Stimulated activated effector memory CD8-positive, alpha-beta T cell treated with anti-CD3 and anti-CD28 coated beads, Interleukin-12 subunit alpha, Interleukin-12 subunit beta, amount 100 ng/mL, for 72 hours (primary cell): ENCODE measurements around the gene UGT1A7.
"Not testable (repeated sequence)": the region's sequence is repeated elsewhere in the genome, so short reads cannot be mapped to it uniquely, and the experiment has no call there.

Experiments
- ATAC-seq: fragments of 150-1000 bp; cut with Tn5 transposase; 2 replicates; pipeline ENCODE4 v1.10.0; 2021
- DNase-seq, 2 donors: peaks; one replicate each; pipeline ENCODE4 v3.0.0; 2021 to 2022; ENCODE audit warnings: low spot score in 2 of 2
- H3K27ac Mint-ChIP-seq: one replicate; pipeline ENCODE4 v1.8.0; 2022; ENCODE audit warnings: mild to moderate bottlenecking, mixed read lengths
- H3K36me3 Mint-ChIP-seq: one replicate; pipeline ENCODE4 v1.8.0; 2022; ENCODE audit warnings: mild to moderate bottlenecking, mixed read lengths
- H3K4me1 Mint-ChIP-seq: one replicate; pipeline ENCODE4 v1.8.0; 2022; ENCODE audit warnings: mixed read lengths
- H3K4me3 Mint-ChIP-seq: one replicate; pipeline ENCODE4 v1.8.0; 2022; ENCODE audit warnings: mild to moderate bottlenecking, mixed read lengths
- H3K9me3 Mint-ChIP-seq: one replicate; pipeline ENCODE4 v1.8.0; 2022; ENCODE audit warnings: mixed read lengths

Gene UGT1A7

DNA sequence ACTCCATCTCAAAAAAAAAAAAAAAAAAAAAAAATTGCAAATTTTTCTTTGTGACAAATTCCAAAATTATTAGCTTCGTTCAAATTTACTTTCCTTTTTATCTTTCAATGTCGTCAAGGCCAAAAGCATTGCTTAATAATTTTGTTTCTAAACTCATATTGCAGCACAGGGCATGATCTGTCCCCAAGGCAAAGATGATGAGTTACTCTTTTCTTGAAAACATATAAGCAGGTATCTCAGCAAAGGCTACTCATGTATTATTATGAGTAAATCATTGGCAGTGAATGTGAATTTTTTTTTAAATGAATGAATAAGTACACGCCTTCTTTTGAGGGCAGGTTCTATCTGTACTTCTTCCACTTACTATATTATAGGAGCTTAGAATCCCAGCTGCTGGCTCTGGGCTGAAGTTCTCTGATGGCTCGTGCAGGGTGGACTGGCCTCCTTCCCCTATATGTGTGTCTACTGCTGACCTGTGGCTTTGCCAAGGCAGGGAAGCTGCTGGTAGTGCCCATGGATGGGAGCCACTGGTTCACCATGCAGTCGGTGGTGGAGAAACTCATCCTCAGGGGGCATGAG is at the start of gene UGT1A7:
UGT1A7 (plus strand) TSS at position 381 of the 579 bp plus-strand sequence; CDS start at position 418, 37 bp downstream.
- no peaks in the 10 kb centered on the region for H3K36me3 Mint-ChIP-seq
- no peaks in the 10 kb centered on the region for H3K4me1 Mint-ChIP-seq
- H3K4me3 Mint-ChIP-seq: no peak within 1 kb of the TSS
- no peak within 1 kb of the TSS for H3K27ac Mint-ChIP-seq
- DNase-seq: no peak
- ATAC-seq: no peak
- H3K9me3 Mint-ChIP-seq: no peaks in the 10 kb centered on the region

DNA sequence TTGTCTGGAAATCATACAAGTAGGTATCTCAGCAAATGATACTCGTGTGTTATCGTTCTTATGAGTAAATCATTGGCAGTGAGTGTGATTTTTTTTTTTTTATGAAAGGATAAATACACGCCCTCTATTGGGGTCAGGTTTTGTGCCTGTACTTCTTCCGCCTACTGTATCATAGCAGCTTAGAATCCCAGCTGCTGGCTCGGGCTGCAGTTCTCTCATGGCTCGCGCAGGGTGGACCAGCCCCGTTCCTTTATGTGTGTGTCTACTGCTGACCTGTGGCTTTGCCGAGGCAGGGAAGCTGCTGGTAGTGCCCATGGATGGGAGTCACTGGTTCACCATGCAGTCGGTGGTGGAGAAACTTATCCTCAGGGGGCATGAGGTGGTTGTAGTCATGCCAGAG is 45.4 kb upstream of the UGT1A7 start, which contains the start of gene UGT1A10:
UGT1A10 (plus strand) TSS at position 143 of the 400 bp plus-strand sequence; CDS start at position 218, 75 bp downstream.
- not testable (repeated sequence) for DNase-seq, H3K27ac Mint-ChIP-seq, H3K4me3 Mint-ChIP-seq, ATAC-seq, H3K9me3 Mint-ChIP-seq, H3K4me1 Mint-ChIP-seq, H3K36me3 Mint-ChIP-seq

DNA sequence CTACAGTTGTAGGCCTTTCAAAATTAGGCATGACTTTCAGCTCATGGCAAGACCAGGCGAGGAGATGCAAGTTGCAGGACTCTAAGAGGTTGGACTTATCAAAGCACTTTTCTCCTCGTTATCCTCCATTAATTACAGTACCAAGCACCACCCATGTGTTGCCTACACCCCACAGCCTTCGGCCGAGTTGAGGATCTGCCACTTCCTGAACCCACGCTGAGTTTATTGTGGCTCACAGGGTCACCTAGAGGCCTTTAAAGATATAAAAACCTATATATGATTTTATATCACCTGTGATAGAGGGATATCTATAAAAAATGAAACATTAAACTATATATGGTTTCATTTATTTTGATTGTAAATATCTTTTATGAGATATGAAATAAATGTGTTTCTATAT is 42.9 kb upstream of the UGT1A7 start:
- Mint-ChIP-seq H3K36me3 (no peaks in the 10 kb centered on the region), H3K4me3 (no peak overlapping the region), H3K9me3 (peaks cover 6% of the 10 kb centered on the region), H3K4me1 (no peaks in the 10 kb centered on the region), H3K27ac (no peak overlapping the region)
- DNase-seq (no peak), ATAC-seq (no peak)

DNA sequence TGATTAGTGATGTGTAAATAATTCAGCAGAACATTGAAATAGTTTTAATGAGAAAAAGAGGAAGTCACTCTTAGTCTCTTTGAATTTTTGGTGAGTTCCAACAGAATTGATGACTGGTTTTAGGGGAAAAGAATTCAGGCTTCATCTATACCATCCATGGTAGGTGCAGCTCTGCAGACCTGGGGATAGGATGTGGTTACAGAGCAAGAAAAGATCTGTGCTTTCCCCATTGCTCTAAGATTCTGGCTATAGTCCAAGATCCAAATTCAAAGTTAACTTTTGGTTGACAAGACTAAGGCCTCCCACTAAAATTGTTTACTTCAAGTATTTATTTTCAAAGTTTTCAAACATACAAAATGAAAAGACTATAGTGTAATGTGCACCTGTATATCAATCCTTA is 41.8 kb upstream of the UGT1A7 start:
- DNase-seq (no peak), ATAC-seq (no peak)
- Mint-ChIP-seq H3K4me3 (no peak overlapping the region), H3K9me3 (peaks cover 6% of the 10 kb centered on the region), H3K27ac (no peak overlapping the region), H3K36me3 (no peaks in the 10 kb centered on the region), H3K4me1 (no peaks in the 10 kb centered on the region)

DNA sequence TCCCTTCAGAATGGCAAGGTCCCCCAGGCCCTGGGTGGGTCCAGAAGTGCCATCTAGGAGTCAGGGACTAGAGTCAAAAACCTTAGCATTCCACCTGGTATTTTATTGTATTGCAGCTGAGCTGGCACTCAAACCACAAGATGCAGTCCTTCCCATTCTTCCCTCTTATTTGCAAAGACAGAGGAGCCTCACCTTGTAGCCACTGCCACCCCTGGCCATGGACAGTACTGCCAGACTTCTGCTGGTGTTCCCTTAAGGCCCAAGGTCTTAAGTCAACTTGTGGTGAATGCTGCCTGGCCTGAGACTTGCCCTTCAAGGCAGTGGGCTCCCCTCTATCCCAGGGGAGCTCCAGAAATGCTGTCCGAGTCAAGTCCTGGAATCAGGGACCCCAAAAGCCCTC is 38.6 kb upstream of the UGT1A7 start:
- H3K4me1 Mint-ChIP-seq: no peaks in the 10 kb centered on the region
- H3K4me3 Mint-ChIP-seq: no peak overlapping the region
- no peak for DNase-seq
- peaks cover 11% of the 10 kb centered on the region for H3K9me3 Mint-ChIP-seq
- no peaks in the 10 kb centered on the region for H3K36me3 Mint-ChIP-seq
- no peak for ATAC-seq
- H3K27ac Mint-ChIP-seq: no peak overlapping the region

DNA sequence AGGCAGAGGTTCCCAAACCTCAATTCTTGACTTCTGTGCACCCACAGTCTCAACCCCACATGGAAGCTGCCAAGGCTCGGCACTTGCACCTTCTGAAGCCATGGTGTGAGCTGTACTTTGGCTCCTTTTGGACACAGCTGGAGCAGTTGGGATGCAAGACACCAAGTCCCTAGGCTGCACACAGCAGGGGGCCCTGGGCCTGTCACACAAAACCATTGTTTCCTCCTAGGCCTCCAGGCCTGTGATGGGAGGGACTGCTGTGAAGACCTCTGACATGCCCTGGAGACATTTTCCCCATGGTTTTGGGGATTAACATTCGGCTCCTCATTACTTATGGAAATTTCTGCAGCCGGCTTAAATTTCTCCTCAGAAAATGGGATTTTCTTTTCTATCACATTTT is 35.7 kb upstream of the UGT1A7 start:
- H3K9me3 Mint-ChIP-seq: peaks cover 11% of the 10 kb centered on the region
- DNase-seq, H3K36me3 Mint-ChIP-seq, ATAC-seq, H3K4me3 Mint-ChIP-seq, H3K4me1 Mint-ChIP-seq, H3K27ac Mint-ChIP-seq: not testable (repeated sequence)

DNA sequence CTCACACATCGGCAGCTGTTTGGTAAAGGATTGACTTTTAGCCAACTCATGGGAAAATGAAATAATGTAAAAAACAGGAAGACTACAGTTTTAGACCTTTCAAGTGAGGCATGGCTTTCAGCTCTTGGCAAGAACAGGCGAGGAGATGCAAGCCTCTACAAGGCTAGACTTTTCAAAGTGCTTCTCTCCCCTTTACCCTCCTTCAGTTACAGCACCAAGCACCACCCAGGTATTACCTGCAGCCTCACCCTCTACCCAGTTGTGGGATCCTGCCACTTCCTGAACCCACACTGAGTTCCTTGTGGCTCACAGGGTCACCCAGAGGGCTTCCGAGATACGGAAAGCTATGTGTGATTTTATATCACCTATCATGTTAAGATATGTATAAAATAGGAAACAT is 30.7 kb upstream of the UGT1A7 start:
- ATAC-seq: no peak
- no peaks in the 10 kb centered on the region for H3K36me3 Mint-ChIP-seq
- no peaks in the 10 kb centered on the region for H3K4me1 Mint-ChIP-seq

DNA sequence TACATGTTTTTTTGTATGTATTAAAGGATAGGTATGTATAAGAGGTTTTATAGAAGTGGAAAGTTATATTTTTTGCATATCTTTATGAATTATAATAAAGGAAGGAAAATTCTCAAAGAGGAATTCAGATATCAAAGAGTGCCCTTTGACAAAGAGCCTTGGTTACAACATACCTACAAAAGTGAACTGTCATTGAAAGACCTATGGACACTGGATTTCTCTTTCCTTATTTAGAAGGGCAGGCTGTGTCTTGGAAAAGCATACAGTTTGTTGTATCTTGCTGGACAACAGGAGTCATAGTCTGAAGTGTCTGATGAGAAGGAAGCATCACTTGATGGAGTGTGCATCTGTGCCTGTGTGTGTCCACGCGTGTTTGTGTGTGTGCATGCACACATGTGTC is 30.3 kb upstream of the UGT1A7 start:
- Mint-ChIP-seq H3K4me1 (no peaks in the 10 kb centered on the region), H3K27ac (no peak overlapping the region), H3K9me3 (peaks cover 4% of the 10 kb centered on the region), H3K4me3 (no peak overlapping the region), H3K36me3 (no peaks in the 10 kb centered on the region)
- ATAC-seq (no peak), DNase-seq (no peak)

More for the DNA sequence above, 30.7 kb upstream of the UGT1A7 start:
- Mint-ChIP-seq H3K4me3 (no peak overlapping the region), H3K27ac (no peak overlapping the region), H3K9me3 (peaks cover 5% of the 10 kb centered on the region)
- DNase-seq: no peak

DNA sequence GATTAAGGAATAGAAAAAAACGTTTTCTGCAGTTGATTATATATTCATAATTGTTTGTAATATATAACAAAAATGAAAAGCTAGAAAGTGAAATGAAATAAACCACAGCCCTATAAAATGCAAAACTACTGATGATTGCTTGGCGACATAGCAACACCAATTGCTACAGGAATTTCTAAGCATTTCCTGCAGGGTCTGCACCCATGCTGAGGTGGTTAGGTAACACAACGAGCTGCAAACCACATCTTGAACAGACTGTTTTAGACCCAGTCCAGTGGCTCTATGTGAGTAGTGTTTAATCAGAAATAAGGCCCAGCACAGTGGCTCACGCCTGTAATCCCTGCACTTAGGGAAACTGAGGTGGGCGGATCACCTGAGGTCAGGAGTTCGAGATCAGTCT is 27.2 kb upstream of the UGT1A7 start:
- Mint-ChIP-seq H3K4me1 (no peaks in the 10 kb centered on the region), H3K9me3 (no peaks in the 10 kb centered on the region), H3K27ac (no peak overlapping the region), H3K4me3 (no peak overlapping the region), H3K36me3 (no peaks in the 10 kb centered on the region)
- ATAC-seq (no peak), DNase-seq (no peak)

DNA sequence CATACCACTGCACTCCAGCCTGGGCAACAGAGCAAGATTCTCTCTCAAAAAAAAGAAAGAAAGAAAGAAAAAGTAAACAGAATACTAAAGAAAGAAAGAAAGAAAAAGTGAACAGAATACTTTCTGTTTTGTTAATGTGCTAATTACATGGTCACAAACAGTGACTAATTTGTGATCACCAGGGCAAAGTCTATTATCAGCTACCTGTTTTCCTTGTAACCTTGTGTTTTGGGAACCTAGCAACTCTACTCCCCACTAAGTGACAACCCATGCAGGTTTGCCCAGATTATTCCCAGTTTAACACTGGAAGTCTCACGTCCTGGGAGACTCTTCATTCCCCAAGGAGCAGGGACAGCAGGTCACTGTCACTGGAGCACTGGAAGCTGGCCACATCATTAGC is 26.7 kb upstream of the UGT1A7 start:
- Mint-ChIP-seq H3K4me1 (no peaks in the 10 kb centered on the region), H3K9me3 (no peaks in the 10 kb centered on the region), H3K4me3 (no peak overlapping the region), H3K27ac (no peak overlapping the region), H3K36me3 (no peaks in the 10 kb centered on the region)
- DNase-seq: no peak
- no peak for ATAC-seq

DNA sequence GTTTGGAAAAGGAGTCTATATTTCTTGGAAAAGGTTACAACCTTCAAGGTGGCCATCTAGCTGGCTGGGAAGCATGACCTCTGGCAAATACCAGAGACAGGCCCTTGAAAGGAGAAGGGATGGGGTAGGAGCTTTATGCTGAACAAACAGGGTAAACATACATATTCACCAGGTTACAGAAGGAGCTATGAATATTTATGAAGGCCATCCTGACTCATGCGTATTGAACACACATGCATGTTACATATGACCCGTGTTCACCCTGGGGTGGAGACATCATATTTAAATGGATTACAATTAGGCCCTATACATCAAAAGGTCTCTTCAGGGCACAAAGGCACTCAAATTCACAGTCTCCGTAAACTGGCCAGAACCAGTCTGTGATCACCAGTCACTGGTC is 25.8 kb upstream of the UGT1A7 start:
- not testable (repeated sequence) for DNase-seq, H3K27ac Mint-ChIP-seq, H3K9me3 Mint-ChIP-seq, H3K36me3 Mint-ChIP-seq, H3K4me1 Mint-ChIP-seq, ATAC-seq, H3K4me3 Mint-ChIP-seq

DNA sequence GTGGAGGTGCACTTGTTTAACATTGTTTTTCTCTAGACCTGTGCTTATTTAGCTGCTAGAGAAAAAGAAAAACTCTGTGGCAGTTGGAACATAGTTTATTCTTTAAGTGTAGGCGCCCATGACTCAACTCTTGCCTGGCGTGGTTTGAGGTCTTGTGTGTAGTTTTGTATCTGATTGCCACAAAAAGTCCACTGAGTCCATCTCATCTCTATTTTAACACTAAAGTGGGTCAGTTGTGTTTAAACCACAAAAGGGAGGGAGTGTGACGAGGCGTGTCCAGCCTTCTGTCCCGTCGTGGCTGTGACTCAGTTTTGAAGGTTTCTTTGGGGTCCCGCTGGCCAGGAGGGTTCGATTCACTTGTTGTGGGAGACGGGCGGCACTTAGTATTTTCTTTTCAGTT is 25.3 kb upstream of the UGT1A7 start:
- Mint-ChIP-seq H3K27ac (no peak overlapping the region), H3K9me3 (no peaks in the 10 kb centered on the region), H3K4me1 (no peaks in the 10 kb centered on the region), H3K36me3 (no peaks in the 10 kb centered on the region), H3K4me3 (no peak overlapping the region)
- peak; percentile 72 for ATAC-seq
- DNase-seq: no peak

DNA sequence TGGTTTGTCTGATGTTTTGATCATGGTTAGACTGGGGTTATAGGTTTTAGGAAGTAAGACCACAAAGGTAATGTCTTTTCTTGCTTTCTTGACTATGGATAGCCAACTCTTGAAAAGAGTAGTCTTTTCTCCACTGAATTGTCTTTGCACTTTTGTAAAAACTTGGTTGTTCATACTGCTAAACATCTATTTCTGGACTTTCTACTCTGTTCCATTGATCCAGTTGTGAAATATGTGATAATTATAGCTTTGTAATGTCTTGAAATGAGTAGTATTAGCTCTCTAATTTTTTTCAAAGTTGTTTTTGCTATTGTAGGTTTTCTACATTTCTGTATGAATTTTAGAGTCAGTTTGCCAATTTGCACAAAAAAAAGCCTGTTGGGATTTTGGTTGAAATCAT is 23.1 kb upstream of the UGT1A7 start:
- Mint-ChIP-seq H3K36me3 (no peaks in the 10 kb centered on the region), H3K4me3 (no peak overlapping the region), H3K4me1 (no peaks in the 10 kb centered on the region), H3K9me3 (no peaks in the 10 kb centered on the region), H3K27ac (no peak overlapping the region)
- DNase-seq: no peak
- ATAC-seq: no peak

DNA sequence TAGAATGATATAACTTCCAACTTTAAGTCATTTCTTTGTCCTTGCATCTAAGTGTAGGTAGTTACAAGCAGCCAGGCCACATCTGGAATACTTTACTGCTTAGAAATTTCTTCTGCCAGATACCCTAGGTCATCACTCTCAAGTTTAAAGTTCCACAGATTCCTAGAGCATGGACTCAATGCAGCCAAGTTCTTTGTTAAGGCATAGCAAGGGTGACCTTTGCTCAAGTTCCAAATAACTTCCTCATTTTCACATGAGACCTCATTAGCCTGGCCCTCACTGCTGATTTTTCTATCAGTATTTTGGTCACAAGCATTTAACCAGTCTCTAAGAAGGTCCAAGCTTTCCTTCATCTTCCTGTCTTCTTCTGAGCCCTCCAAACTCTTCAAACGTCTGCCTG is 17.8 kb upstream of the UGT1A7 start:
- no peaks in the 10 kb centered on the region for H3K36me3 Mint-ChIP-seq
- no peaks in the 10 kb centered on the region for H3K9me3 Mint-ChIP-seq
- no peak overlapping the region for H3K27ac Mint-ChIP-seq
- DNase-seq (no peak), ATAC-seq (no peak)
- H3K4me3 Mint-ChIP-seq: no peak overlapping the region
- no peaks in the 10 kb centered on the region for H3K4me1 Mint-ChIP-seq

DNA sequence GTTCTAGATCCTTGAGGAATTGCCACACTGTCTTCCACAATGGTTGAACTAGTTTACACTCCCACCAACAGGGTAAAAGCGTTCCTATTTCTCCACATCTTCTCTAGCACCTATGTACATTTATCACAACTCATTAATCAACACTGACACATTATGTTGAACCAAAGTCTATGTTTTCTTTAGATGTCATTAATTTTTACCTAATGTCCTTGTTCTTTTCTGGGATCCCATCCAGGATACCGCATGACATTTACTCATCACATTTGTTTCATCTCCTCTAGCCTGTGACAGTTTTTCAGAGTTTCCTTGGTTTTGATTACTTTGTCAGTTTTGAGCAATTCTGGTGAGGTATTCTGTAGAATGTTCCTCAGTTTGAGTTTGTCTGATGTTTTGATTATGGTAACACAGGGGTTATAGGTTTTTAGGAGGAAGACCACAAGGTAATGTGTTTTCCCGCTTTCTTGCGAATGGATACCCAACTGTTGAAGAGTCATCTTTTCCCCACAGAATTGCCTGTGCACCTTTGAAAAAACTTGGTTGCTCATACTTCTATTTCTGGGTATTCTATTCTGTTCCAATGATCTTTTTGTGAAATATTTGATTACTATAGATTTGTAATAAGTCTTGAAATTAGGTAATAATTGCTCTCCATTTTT is 13.0 kb upstream of the UGT1A7 start:
- Mint-ChIP-seq H3K4me1 (no peaks in the 10 kb centered on the region), H3K9me3 (no peaks in the 10 kb centered on the region), H3K36me3 (no peaks in the 10 kb centered on the region), H3K27ac (no peak overlapping the region), H3K4me3 (no peak overlapping the region)
- ATAC-seq: no peak
- DNase-seq: no peak

DNA sequence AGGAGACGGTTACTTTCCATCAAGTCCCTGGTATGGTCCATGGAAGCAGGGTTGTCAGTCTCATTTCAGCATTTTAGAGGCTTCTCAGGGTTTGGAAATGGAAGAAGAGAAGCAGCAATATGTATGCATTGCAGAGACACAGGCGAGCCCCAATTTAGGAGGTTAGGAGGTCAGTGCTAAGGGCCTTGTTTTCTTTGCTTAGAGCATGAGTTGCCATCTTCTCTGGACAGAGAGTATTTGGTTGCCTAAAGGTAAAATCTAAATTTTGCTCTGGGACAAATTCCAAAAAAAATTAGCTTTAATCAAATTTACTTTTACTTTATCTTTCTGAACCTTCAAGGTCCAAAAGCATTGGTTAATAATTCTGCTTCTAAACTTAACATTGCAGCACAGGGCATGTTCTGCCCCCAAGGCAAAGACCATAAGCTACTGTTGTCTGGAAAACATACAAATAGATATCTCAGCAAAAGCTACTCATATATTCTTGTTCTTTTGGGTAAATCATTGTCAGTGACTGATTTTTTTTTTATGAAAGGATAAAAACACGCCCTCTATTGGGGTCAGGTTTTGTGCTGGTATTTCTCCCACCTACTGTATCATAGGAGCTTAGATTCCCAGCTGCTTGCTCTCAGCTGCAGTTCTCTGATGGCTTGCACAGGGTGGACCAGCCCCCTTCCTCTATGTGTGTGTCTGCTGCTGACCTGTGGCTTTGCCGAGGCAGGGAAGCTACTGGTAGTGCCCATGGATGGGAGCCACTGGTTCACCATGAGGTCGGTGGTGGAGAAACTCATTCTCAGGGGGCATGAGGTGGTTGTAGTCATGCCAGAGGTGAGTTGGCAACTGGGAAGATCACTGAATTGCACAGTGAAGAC is 10.2 kb upstream of the UGT1A7 start, which contains the start of gene UGT1A9:
UGT1A9 (plus strand) TSS at position 609 of the 872 bp plus-strand sequence; CDS start at position 646, 37 bp downstream.
- H3K36me3 Mint-ChIP-seq: no peaks in the 10 kb centered on the region
- H3K9me3 Mint-ChIP-seq: no peaks in the 10 kb centered on the region
- H3K27ac Mint-ChIP-seq: no peak within 1 kb of the TSS
- no peak within 1 kb of the TSS for H3K4me3 Mint-ChIP-seq
- DNase-seq (no peak), ATAC-seq (no peak)
- no peaks in the 10 kb centered on the region for H3K4me1 Mint-ChIP-seq
